ENCODE measurements around the gene MAD2L1.
"Not testable (repeated sequence)": the region's sequence is repeated elsewhere in the genome, so short reads cannot be mapped to it uniquely, and the experiment has no call there.

Gene MAD2L1

DNA sequence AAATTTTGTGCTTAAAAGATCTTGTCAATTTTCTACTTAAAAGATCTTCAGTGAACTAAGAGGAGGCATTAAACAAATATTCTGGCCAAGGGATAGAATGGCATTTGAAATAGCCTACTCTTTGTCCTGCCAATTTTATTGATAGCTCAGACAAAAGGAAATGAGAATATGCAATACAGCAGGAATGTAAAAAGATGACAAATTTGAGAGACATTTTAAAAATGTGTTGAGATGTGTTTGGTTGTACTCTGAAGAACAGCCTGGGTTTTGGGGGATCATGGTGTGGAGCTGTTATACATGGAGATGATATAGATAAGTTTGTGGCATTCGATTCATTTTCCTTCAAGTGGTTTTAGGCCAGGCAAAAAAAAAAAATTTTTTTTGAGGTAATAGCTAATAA, 11.6 kb upstream of the MAD2L1 start:
- no peak for DNase-seq (ENCODE audit: low read depth)
- no peak for TF ChIP-seq CTCF (IDR thresholded peaks at IDR 0.05; ENCODE audit: insufficient read depth, low read depth, low read length, missing control alignments)

DNA sequence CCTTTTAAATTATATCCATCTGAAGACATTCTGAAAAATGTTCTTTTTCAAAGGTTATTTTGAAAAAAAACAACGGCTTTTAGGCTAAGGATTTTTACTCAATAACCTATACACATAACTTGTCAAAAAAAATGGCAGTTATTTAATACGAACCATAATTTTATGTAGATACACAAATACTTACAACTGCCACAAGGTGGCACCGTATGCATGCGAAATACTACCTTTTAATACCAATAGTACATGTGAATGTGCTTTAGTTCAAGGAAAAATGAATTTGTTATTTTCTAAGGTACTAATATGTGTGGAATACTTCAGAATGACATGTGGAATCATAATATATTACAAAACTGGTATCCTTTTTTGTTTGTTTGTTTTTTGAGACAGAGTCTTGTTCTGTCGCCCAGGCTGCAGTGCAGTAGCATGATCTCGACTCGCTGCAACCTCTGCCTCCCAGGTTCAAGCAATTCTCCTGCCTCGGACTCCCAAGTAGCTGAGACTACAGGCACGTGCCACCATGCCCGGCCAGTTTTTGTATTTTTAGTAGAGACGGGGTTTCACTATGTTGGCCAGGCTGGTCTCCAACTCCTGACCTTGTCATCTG, 4.6 kb upstream of the MAD2L1 start:
- H3K4me3 ChIP-seq (ENCODE audit: low read length), result no peak overlapping the region
- DNase-seq (ENCODE audit: low read depth), result peak; percentile 62
- TF ChIP-seq CTCF (IDR thresholded peaks at IDR 0.05; ENCODE audit: insufficient read depth, low read depth, low read length, missing control alignments), result peak; percentile 45

More for the DNA sequence above, 11.6 kb upstream of the MAD2L1 start:
- no peak overlapping the region for H3K4me3 ChIP-seq (ENCODE audit: low read length)

- no peak for TF ChIP-seq CTCF (IDR thresholded peaks at IDR 0.05; ENCODE audit: insufficient read depth, low read depth, low read length, missing control alignments)
- no peak overlapping the region for H3K4me3 ChIP-seq (ENCODE audit: low read length)
- DNase-seq (ENCODE audit: low read depth), result peak; percentile 65
These were observed 3.5 kb upstream of the MAD2L1 start for GRCh38 chr4:120070196-120070595.

DNA sequence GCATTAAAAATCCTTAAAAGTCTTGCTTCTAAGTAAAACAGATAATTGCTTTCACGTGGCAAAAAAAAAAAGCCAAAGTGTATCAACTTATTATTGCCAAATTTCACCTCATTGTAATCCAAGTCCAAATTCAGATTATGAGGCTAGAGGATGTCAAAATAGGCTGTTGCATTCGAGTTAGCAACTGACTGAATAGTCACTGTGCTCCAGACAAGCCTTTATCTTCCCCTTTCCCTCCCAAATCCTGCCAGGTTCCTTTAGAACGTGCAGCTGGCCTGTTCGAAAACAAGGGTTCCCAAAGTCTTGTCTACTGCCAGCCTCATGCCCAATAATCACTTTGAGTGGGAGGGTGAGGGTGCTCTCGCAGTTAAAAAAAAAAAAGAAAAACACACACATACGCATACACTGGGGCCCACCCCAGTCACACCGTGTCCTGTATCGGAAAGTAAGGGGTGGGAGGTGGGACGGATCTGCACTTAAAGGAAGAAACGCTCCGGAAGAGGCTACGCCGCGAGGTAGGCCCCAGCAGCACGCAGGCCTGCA, 603 bp downstream of the MAD2L1 start:
- DNase-seq (ENCODE audit: low read depth), result no peak
- H3K4me3 ChIP-seq (ENCODE audit: low read length), result peak overlapping the region; percentile 73
- no peak for TF ChIP-seq CTCF (IDR thresholded peaks at IDR 0.05; ENCODE audit: insufficient read depth, low read depth, low read length, missing control alignments)

DNA sequence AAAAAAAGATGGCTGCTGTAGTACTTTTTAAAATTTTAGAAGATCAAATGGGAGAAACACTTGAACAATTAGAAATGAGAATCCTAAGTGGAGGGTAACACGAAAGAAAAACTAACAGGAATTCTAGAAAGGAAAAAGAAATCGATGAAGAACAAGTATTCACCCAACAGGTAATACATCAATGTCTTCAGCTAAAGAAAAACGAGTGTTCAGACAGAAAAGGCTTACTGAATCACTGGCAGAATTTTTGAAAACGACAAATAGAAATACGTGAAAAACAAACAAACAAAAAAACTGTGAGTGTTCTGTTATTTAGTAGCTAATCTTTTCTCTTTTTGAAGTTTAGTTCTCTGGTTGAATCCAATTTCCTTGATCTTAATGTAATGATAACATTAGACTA, 1.8 kb downstream of the MAD2L1 start:
- no peak for DNase-seq (ENCODE audit: low read depth)
- no peak overlapping the region for H3K4me3 ChIP-seq (ENCODE audit: low read length)
- no peak for TF ChIP-seq CTCF (IDR thresholded peaks at IDR 0.05; ENCODE audit: insufficient read depth, low read depth, low read length, missing control alignments)

DNA sequence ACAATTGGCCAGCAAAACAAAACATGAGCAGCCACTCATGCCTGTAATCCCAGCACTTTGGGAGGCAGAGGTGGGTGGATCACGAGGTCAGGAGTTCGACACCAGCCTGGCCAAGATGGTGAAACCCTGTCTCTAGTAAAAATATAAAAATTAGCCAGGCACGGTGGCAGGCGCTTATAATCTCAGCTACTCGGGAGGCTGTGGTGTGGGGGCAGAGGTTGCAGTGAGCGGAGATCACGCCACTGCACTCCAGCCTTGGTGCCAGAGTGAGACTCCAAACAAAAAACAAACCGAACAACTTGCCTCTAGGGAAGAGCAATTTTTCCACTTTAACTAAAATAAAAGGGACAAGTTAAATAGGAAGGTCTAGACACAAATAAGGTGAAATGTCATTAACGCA, 2.9 kb downstream of the MAD2L1 start:
- not testable (repeated sequence) for H3K4me3 ChIP-seq (ENCODE audit: low read length); DNase-seq (ENCODE audit: low read depth)

GRCh38 chr4:120062663-120063195, 3.9 kb downstream of the MAD2L1 start:
- no peak for TF ChIP-seq CTCF (IDR thresholded peaks at IDR 0.05; ENCODE audit: insufficient read depth, low read depth, low read length, missing control alignments)
- H3K4me3 ChIP-seq (ENCODE audit: low read length), result no peak overlapping the region
- no peak for DNase-seq (ENCODE audit: low read depth)

Data from epithelial cell of esophagus (primary cell).